Measurements from ENCODE around the gene POGZ.
"Not testable (repeated sequence)": the region's sequence is repeated elsewhere in the genome, so short reads cannot be mapped to it uniquely, and the experiment has no call there.

POGZ gene

GRCh38 chr1:151443846-151444782, 15.2 kb downstream of the POGZ start:
- Histone ChIP-seq H3K9ac (ENCODE audit: low read depth, low read length) (no peak overlapping the region), H3K27me3 (ENCODE audit: insufficient read depth, low read length, poor library complexity) (no peaks in the 10 kb centered on the region), H3K4me3 (ENCODE audit: low read depth in 1 of 2, low read length in 2 of 2) (no peak overlapping the region), H3K4me1 (ENCODE audit: insufficient read depth, low read length) (0 out of 2 replicates have a peak, but pooled peaks cover 3% of the 10 kb centered on the region), H3K36me3 (ENCODE audit: insufficient read depth, low read length) (peaks cover 33% of the 10 kb centered on the region), H3K79me2 (ENCODE audit: insufficient read depth, low read length) (peaks cover 100% of the 10 kb centered on the region), H4K20me1 (ENCODE audit: insufficient read depth, low read length) (peaks cover 72% of the 10 kb centered on the region), H3K4me2 (ENCODE audit: insufficient read depth, low read length) (no peak overlapping the region), H3K27ac (ENCODE audit: low read length) (no peak overlapping the region), H2AFZ (ENCODE audit: low read depth, low read length) (no peak overlapping the region), H3K9me3 (ENCODE audit: insufficient read depth, low read length, severe bottlenecking) (no peaks in the 10 kb centered on the region)
- no peak for TF ChIP-seq EZH2 (IDR thresholded peaks at IDR 0.05; ENCODE audit: borderline replicate concordance, low read depth, low read length, severe bottlenecking)
- TF ChIP-seq, protein P1, sequence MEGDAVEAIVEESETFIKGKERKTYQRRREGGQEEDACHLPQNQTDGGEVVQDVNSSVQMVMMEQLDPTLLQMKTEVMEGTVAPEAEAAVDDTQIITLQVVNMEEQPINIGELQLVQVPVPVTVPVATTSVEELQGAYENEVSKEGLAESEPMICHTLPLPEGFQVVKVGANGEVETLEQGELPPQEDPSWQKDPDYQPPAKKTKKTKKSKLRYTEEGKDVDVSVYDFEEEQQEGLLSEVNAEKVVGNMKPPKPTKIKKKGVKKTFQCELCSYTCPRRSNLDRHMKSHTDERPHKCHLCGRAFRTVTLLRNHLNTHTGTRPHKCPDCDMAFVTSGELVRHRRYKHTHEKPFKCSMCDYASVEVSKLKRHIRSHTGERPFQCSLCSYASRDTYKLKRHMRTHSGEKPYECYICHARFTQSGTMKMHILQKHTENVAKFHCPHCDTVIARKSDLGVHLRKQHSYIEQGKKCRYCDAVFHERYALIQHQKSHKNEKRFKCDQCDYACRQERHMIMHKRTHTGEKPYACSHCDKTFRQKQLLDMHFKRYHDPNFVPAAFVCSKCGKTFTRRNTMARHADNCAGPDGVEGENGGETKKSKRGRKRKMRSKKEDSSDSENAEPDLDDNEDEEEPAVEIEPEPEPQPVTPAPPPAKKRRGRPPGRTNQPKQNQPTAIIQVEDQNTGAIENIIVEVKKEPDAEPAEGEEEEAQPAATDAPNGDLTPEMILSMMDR (IDR thresholded peaks at IDR 0.05; ENCODE audit: borderline replicate concordance, extremely low read depth, low read length, poor library complexity, severe bottlenecking), result peak; percentile 87
- peak; percentile 95 for ATAC-seq (ENCODE audit: insufficient read depth, low read depth)
- DNase-seq, result peak; percentile 68

DNA sequence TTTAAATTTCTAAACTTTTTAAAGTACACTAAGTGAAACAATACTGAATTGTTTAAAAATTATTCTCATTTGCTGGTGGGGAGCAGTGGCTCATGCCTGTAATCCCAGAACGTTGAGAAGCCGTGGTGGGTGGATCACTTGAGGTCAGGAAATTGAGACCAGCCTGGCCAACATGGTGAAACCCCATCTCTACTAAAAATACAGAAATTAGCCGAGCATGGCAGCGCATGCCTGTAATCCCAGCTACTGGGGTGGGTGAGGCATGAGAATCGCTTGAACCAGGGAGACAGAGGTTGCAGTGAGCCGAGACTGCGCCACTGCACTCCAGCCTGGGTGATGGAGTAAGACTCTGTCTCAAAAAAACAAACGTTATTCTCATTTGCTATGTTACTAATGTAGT, 21.9 kb downstream of the POGZ start:
- not testable (repeated sequence) for H3K9me3 ChIP-seq (ENCODE audit: insufficient read depth, low read length, severe bottlenecking); H3K27me3 ChIP-seq (ENCODE audit: insufficient read depth, low read length, poor library complexity); H3K4me2 ChIP-seq (ENCODE audit: insufficient read depth, low read length); ATAC-seq (ENCODE audit: insufficient read depth, low read depth); DNase-seq; H2AFZ ChIP-seq (ENCODE audit: low read depth, low read length); H3K4me1 ChIP-seq (ENCODE audit: insufficient read depth, low read length); H3K9ac ChIP-seq (ENCODE audit: low read depth, low read length); H3K4me3 ChIP-seq (ENCODE audit: low read depth in 1 of 2, low read length in 2 of 2); H3K27ac ChIP-seq (ENCODE audit: low read length)
- Histone ChIP-seq H3K36me3 (ENCODE audit: insufficient read depth, low read length) (peaks cover 58% of the 10 kb centered on the region), H3K79me2 (ENCODE audit: insufficient read depth, low read length) (peaks cover 99% of the 10 kb centered on the region), H4K20me1 (ENCODE audit: insufficient read depth, low read length) (peaks cover 67% of the 10 kb centered on the region)

GRCh38 chr1:151436985-151437384, 22.3 kb downstream of the POGZ start:
- TF ChIP-seq, protein P1 (IDR thresholded peaks at IDR 0.05; ENCODE audit: borderline replicate concordance, extremely low read depth, low read length, poor library complexity, severe bottlenecking), result no peak
- no peak for TF ChIP-seq EZH2 (IDR thresholded peaks at IDR 0.05; ENCODE audit: borderline replicate concordance, low read depth, low read length, severe bottlenecking)
- no peak for ATAC-seq (ENCODE audit: insufficient read depth, low read depth)
- H4K20me1 ChIP-seq (ENCODE audit: insufficient read depth, low read length), result peaks cover 64% of the 10 kb centered on the region
- H3K4me3 ChIP-seq (ENCODE audit: low read depth in 1 of 2, low read length in 2 of 2), result no peak overlapping the region
- H3K27ac ChIP-seq (ENCODE audit: low read length), result no peak overlapping the region
- H2AFZ ChIP-seq (ENCODE audit: low read depth, low read length), result no peak overlapping the region
- peaks cover 59% of the 10 kb centered on the region for H3K36me3 ChIP-seq (ENCODE audit: insufficient read depth, low read length)
- no peak overlapping the region for H3K4me2 ChIP-seq (ENCODE audit: insufficient read depth, low read length)
- H3K27me3 ChIP-seq (ENCODE audit: insufficient read depth, low read length, poor library complexity), result no peaks in the 10 kb centered on the region
- no peak for DNase-seq
- H3K4me1 ChIP-seq (ENCODE audit: insufficient read depth, low read length), result no peaks in the 10 kb centered on the region
- H3K9me3 ChIP-seq (ENCODE audit: insufficient read depth, low read length, severe bottlenecking), result no peaks in the 10 kb centered on the region
- H3K9ac ChIP-seq (ENCODE audit: low read depth, low read length), result no peak overlapping the region
- H3K79me2 ChIP-seq (ENCODE audit: insufficient read depth, low read length), result peaks cover 99% of the 10 kb centered on the region

DNA sequence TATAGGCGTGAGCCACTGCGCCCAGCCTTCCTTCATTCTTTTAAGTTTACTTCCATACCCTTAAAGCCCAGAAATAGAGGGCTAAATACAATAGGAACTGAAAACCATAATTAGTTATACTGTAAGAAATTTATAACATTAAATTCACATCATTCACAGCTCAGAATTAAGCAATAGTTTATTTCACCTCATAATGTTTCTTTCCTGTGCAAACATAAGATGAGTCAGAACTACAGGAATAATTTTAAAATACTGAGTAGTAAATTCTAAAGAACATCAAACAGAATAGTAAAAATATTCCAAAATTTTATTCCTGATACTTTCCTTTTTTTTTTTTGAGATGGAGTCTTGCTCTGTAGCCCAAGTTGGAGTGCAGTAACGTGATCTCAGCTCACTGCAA, 24.1 kb downstream of the POGZ start:
- H3K4me1 ChIP-seq (ENCODE audit: insufficient read depth, low read length), result no peaks in the 10 kb centered on the region
- H3K4me3 ChIP-seq (ENCODE audit: low read depth in 1 of 2, low read length in 2 of 2), result no peak overlapping the region
- H4K20me1 ChIP-seq (ENCODE audit: insufficient read depth, low read length), result peaks cover 64% of the 10 kb centered on the region
- H3K27ac ChIP-seq (ENCODE audit: low read length), result no peak overlapping the region
- no peak overlapping the region for H3K4me2 ChIP-seq (ENCODE audit: insufficient read depth, low read length)
- H3K9ac ChIP-seq (ENCODE audit: low read depth, low read length), result no peak overlapping the region
- DNase-seq (no peak), ATAC-seq (ENCODE audit: insufficient read depth, low read depth) (no peak)
- H3K79me2 ChIP-seq (ENCODE audit: insufficient read depth, low read length), result peaks cover 99% of the 10 kb centered on the region
- no peaks in the 10 kb centered on the region for H3K9me3 ChIP-seq (ENCODE audit: insufficient read depth, low read length, severe bottlenecking)
- H2AFZ ChIP-seq (ENCODE audit: low read depth, low read length), result no peak overlapping the region
- TF ChIP-seq EZH2 (IDR thresholded peaks at IDR 0.05; ENCODE audit: borderline replicate concordance, low read depth, low read length, severe bottlenecking), result no peak
- TF ChIP-seq, protein P1 (IDR thresholded peaks at IDR 0.05; ENCODE audit: borderline replicate concordance, extremely low read depth, low read length, poor library complexity, severe bottlenecking), result no peak
- no peaks in the 10 kb centered on the region for H3K27me3 ChIP-seq (ENCODE audit: insufficient read depth, low read length, poor library complexity)
- H3K36me3 ChIP-seq (ENCODE audit: insufficient read depth, low read length), result peaks cover 55% of the 10 kb centered on the region

DNA sequence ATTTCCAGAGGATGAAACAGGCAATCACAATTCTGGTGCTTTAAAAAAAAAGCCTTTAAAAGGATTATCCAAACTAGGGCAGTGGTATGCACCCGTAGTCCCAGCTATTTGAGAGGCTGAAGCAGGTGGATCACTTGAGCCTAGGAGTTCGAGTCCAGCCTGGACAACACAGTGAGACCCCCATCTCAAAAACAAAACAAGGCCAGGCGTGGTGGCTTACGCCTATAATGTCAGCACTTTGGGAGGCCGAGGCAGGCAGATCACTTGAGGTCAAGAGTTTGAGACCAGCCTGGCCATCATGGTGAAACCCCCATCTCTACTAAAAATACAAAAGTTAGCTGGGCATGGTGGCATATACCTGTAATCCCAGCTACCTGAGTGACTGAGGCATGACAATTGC, 25.5 kb downstream of the POGZ start:
- H3K4me2 ChIP-seq (ENCODE audit: insufficient read depth, low read length); H3K4me3 ChIP-seq (ENCODE audit: low read depth in 1 of 2, low read length in 2 of 2); ATAC-seq (ENCODE audit: insufficient read depth, low read depth); H3K4me1 ChIP-seq (ENCODE audit: insufficient read depth, low read length); H3K27ac ChIP-seq (ENCODE audit: low read length); H3K9me3 ChIP-seq (ENCODE audit: insufficient read depth, low read length, severe bottlenecking); H2AFZ ChIP-seq (ENCODE audit: low read depth, low read length); H3K27me3 ChIP-seq (ENCODE audit: insufficient read depth, low read length, poor library complexity); H3K9ac ChIP-seq (ENCODE audit: low read depth, low read length); DNase-seq: not testable (repeated sequence)
- Histone ChIP-seq H3K36me3 (ENCODE audit: insufficient read depth, low read length) (peaks cover 60% of the 10 kb centered on the region), H3K79me2 (ENCODE audit: insufficient read depth, low read length) (peaks cover 96% of the 10 kb centered on the region), H4K20me1 (ENCODE audit: insufficient read depth, low read length) (peaks cover 59% of the 10 kb centered on the region)

Measured in DND-41 (cell line).